ENCODE measurements around the gene KIAA1191. TPM values are rescaled to one million over a fixed set of nuclear protein-coding genes. Genes with fewer than 3 reads are reported as not detected.
A peak's percentile ranks its signal among the peaks of the same experiment; 100 is the strongest.
"Not testable (repeated sequence)": the region's sequence is repeated elsewhere in the genome, so short reads cannot be mapped to it uniquely, and the experiment has no call there.

The KIAA1191 gene, protein sequence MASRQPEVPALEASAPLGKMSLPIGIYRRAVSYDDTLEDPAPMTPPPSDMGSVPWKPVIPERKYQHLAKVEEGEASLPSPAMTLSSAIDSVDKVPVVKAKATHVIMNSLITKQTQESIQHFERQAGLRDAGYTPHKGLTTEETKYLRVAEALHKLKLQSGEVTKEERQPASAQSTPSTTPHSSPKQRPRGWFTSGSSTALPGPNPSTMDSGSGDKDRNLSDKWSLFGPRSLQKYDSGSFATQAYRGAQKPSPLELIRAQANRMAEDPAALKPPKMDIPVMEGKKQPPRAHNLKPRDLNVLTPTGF
- total RNA-seq: 10 to 100 TPM; 35.3 to 40.3 TPM

DNA sequence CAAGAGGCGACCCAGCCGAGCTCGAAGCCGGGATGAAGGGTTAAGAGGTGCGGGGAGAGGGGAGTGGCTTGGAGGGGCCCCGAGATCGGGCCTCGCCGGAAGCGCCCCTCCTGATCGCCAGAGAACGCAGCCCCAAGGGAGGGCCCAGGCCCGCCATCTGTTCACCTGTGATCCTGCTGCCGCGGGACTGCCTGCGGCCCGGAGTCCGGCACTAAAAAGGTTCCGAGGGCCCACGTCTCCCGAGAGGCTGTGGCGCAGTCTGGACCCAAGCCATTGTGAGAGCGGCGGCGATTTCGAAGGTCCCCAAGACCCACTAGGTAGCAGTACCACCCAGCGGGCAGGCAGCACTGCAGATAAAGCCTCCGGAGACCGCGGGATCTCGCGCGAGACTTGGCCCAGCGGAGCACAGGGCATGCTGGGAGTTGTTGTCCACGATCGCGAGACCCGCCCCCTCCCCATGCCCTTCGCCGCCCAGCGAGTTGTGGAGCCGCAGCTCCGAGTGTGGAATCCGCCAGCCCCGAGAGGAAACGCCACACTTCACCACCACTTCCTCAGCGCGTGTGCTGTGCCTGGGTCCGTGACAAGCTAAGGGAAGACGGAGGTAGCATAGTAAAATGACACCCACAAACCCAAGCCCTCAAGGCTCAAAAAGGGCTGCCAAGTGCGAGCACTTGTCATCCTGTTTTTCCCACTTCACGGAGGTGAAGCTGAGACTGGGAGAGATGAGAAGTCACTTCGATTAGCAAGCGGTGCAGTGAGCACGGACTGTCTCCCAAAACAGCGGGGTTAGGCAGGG lies at the start of gene KIAA1191:
KIAA1191 (minus strand) TSS at position 328 of the 796 bp plus-strand sequence. CDS start 2,256 bp downstream, outside the sequence.
- Mint-ChIP-seq H3K4me1 (ENCODE audit: low read depth) (peaks cover 38% of the 10 kb centered on the region), H3K27me3 (no peaks in the 10 kb centered on the region), H3K9me3 (no peaks in the 10 kb centered on the region), H3K4me3 (peak within 1 kb of the TSS; percentile 99), H3K27ac (peak within 1 kb of the TSS; percentile 90), H3K36me3 (peaks cover 15% of the 10 kb centered on the region)
- peak; percentile 97 for DNase-seq
- CTCF ChIA-PET: interaction anchor here (1.1 to 2.5 kb wide), 6 partner anchors 9 to 632 kb away, joined by 3 to 10 read pairs (median 6); partner anchors contain the start of gene CLTB
- intact Hi-C loops (cut with micrococcal nuclease): loop anchor here (1.0 to 5.0 kb wide), 3 partner anchors 27 to 176 kb away; partner anchors contain the start of genes FAF2, HIGD2A, NOP16 and RNF44
- POLR2A ChIA-PET: interaction anchor here (0.7 to 1.5 kb wide), 5 partner anchors 9 to 176 kb away, joined by 3 to 5 read pairs (median 3); partner anchors contain the start of gene CLTB

DNA sequence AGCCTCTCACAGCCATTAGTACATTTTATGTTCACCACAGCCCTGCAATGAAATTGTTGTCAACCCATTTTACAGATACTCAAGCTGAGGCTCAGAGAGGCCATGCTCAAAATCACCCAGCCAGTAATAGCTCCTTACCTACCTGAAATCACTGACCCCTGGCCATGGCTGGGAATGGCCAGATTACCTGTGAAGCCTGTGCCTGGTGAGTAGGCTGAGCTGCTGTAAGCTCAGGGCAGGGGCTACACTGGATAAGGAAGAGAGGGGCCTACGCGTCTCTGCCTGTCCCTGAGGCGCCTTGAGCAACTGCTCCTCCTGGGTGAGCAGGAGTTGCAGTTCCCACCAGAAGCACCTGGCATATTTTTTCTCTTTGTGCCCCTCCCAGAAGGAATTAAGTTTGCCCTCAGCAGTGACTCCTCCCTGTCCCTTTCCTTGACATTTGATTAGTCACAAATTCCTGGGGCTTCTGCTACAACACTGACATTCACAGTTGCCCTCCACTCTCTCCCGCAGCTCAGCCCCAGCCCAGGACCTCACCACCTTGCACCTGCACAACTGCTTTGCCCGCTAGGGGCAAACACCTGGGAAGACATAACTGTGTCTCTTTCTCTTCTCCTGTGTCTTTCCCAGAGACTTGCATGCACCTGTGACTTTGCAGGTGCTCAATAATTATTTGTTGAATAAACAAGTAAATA lies 49.1 kb upstream of the KIAA1191 start:
- intact Hi-C loops (cut with micrococcal nuclease): no loop called here
- Mint-ChIP-seq H3K4me3 (no peak overlapping the region), H3K4me1 (ENCODE audit: low read depth) (peaks cover 31% of the 10 kb centered on the region), H3K27ac (no peak overlapping the region), H3K36me3 (peaks cover 6% of the 10 kb centered on the region), H3K9me3 (no peaks in the 10 kb centered on the region), H3K27me3 (no peaks in the 10 kb centered on the region)
- ChIA-PET CTCF (interaction anchor here (0.6 kb wide), 1 partner anchor 661 kb away, joined by 3 read pairs; no protein-coding TSS in a partner anchor), POLR2A (no interaction called here)
- no peak for DNase-seq

DNA sequence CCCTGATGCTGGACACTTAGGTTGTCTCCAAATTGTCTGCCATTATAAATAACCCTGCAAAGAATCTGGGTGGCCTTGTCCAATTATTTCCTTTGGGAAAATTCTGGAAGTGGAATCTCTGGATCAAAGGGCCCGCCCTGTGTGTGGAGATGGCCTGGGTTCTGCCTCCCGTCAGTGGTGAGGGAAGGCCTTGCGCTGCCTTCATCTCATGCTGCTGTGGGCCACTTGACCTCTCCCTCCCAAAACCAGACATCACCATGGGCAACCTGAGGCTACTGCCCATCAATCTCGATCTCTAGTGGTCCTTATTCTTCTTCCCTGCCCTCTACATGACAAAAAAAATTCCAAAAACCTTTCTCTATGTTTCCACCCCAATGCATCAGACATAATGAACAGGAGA lies 48.2 kb upstream of the KIAA1191 start:
- H3K36me3 Mint-ChIP-seq: peaks cover 6% of the 10 kb centered on the region
- DNase-seq: no peak
- intact Hi-C loops (cut with micrococcal nuclease): no loop called here
- CTCF ChIA-PET: no interaction called here
- no peak overlapping the region for H3K27ac Mint-ChIP-seq
- POLR2A ChIA-PET: no interaction called here
- no peaks in the 10 kb centered on the region for H3K9me3 Mint-ChIP-seq
- H3K27me3 Mint-ChIP-seq: no peaks in the 10 kb centered on the region
- no peak overlapping the region for H3K4me3 Mint-ChIP-seq
- peaks cover 23% of the 10 kb centered on the region for H3K4me1 Mint-ChIP-seq (ENCODE audit: low read depth)

DNA sequence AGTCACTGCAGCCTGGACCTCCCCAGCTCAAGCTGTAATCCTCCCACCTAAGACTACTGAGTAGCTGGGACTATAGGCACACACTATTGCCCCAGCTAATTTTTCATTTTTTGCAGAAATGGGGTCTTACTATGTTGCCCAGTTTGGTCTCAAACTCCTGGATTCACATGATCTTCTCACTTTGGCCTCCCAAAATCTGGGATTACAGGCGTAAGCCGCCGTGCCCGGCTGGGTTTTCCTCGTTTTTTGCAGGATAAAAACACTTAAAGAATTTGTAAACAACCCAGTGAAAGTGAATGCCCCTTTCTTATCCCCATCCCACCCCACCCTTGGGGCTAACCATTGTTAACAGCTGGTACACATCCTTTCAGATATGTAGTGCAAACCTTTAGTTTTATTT lies 47.0 kb upstream of the KIAA1191 start:
- Mint-ChIP-seq H3K36me3 (peaks cover 6% of the 10 kb centered on the region), H3K4me1 (ENCODE audit: low read depth) (peaks cover 11% of the 10 kb centered on the region), H3K27ac (no peak overlapping the region), H3K27me3 (no peaks in the 10 kb centered on the region), H3K4me3 (no peak overlapping the region), H3K9me3 (no peaks in the 10 kb centered on the region)
- intact Hi-C loops (cut with micrococcal nuclease): no loop called here
- CTCF ChIA-PET: interaction anchor here (1.2 kb wide), 1 partner anchor 39 kb away, joined by 3 read pairs; the partner anchor contains the start of gene FAF2
- no peak for DNase-seq
- POLR2A ChIA-PET: no interaction called here

DNA sequence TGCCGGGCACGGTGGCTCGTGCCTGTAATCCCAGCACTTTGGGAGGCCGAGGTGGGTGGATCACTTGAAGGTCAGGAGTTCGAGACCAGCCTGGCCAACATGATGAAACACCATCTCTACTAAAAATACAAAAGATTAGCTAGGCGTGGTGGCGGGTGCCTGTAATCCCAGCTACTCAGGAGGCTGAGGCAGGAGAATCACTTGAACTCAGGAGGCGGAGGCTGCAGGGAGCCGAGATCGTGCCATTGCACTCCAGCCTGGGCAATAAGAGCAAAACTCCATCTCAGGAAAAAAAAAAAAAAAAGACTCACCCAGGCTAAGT lies 46.6 kb upstream of the KIAA1191 start:
- DNase-seq; H3K27me3 Mint-ChIP-seq; H3K9me3 Mint-ChIP-seq; H3K4me3 Mint-ChIP-seq; H3K27ac Mint-ChIP-seq; intact Hi-C loops (cut with micrococcal nuclease); H3K36me3 Mint-ChIP-seq; H3K4me1 Mint-ChIP-seq (ENCODE audit: low read depth): not testable (repeated sequence)
- ChIA-PET POLR2A (interaction anchor here (0.6 kb wide), 1 partner anchor 135 kb away, joined by 3 read pairs; no protein-coding TSS in a partner anchor), CTCF (interaction anchor here (1.2 kb wide), 1 partner anchor 40 kb away, joined by 3 read pairs; the partner anchor contains the start of gene FAF2)

DNA sequence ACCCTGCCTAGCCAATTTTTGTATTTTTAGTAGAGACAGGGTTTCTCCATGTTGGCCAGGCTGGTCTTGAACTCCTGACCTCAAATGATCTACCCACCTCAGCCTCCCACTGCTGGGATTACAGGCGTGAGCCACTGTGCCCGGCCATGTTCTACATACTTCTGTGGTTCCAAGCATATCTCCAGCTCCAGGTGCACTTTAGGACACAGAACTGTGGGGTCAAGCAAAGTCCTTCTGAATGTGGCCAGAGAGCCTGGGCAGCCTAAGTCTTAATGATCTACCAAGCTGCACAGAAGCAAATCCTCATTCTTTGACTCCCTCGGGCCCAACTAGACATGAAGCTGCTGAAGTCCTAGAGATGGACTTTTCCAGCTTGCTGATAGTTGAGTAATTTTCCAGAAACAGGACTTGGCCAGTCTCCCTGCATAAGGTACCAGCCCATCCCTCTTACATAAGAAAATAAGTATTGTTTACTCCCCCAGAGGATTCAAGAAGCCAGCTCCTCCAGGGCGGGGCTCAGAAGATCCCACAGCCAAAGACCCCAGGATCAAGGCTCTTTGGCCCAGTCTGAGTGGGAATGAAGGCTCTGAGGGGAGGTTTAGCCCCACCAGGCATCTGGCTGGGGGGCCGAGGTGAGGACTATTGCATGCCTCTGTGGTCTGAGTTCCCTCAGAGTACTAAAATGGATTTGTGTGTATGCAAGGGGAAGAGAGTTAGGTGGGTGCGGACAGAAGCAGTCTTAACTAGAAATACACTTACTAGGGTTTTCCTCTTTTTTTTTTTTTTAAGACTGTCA lies 46.1 kb upstream of the KIAA1191 start:
- intact Hi-C loops (cut with micrococcal nuclease): no loop called here
- peaks cover 6% of the 10 kb centered on the region for H3K36me3 Mint-ChIP-seq
- no peaks in the 10 kb centered on the region for H3K27me3 Mint-ChIP-seq
- H3K27ac Mint-ChIP-seq: no peak overlapping the region
- ChIA-PET CTCF (interaction anchor here (0.8 to 1.2 kb wide), 2 partner anchors 40 to 135 kb away, joined by 3 read pairs; partner anchors contain the start of gene FAF2), POLR2A (interaction anchor here (0.6 kb wide), 1 partner anchor 135 kb away, joined by 3 read pairs; no protein-coding TSS in a partner anchor)
- H3K4me1 Mint-ChIP-seq (ENCODE audit: low read depth): peaks cover 7% of the 10 kb centered on the region
- no peaks in the 10 kb centered on the region for H3K9me3 Mint-ChIP-seq
- no peak for DNase-seq
- H3K4me3 Mint-ChIP-seq: no peak overlapping the region

DNA sequence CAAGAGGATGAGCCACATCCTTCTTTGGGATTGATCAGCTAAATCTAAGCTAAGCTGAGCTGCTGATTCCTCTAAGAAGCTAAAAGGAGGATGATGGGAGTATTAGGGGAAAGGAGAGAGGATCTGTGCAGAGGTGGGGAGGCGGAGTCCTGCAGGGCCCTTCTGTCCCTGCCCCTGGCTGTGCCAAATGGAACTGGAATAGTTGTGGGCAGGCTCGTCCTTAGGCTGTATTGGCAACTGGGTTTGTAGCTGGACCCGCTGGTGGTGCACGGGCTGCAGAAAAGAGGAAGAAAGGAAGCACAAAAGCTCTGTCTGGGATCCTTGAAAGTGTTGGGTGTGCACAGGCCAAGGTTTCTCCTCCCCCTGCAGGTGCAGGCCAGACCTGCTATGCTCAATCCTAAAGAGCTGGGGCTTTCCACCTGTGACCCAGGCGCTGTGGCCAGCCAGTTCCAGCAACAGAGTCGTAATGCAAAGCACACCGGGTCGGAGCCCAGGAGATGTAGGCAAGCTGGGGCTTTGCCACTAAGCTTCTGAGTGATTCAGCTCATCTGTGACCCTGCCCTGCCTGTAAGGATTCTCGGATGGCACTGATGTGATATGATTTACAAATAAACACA lies 45.0 kb upstream of the KIAA1191 start:
- H3K36me3 Mint-ChIP-seq: peaks cover 6% of the 10 kb centered on the region
- DNase-seq: no peak
- no peaks in the 10 kb centered on the region for H3K27me3 Mint-ChIP-seq
- intact Hi-C loops (cut with micrococcal nuclease): no loop called here
- ChIA-PET CTCF (interaction anchor here (0.8 to 1.2 kb wide), 2 partner anchors 9 to 136 kb away, joined by 3 to 4 read pairs; no protein-coding TSS in a partner anchor), POLR2A (interaction anchor here (0.6 kb wide), 1 partner anchor 41 kb away, joined by 3 read pairs; no protein-coding TSS in a partner anchor)
- H3K27ac Mint-ChIP-seq: no peak overlapping the region
- H3K4me1 Mint-ChIP-seq (ENCODE audit: low read depth): peaks cover 5% of the 10 kb centered on the region
- H3K9me3 Mint-ChIP-seq: no peaks in the 10 kb centered on the region
- H3K4me3 Mint-ChIP-seq: no peak overlapping the region

DNA sequence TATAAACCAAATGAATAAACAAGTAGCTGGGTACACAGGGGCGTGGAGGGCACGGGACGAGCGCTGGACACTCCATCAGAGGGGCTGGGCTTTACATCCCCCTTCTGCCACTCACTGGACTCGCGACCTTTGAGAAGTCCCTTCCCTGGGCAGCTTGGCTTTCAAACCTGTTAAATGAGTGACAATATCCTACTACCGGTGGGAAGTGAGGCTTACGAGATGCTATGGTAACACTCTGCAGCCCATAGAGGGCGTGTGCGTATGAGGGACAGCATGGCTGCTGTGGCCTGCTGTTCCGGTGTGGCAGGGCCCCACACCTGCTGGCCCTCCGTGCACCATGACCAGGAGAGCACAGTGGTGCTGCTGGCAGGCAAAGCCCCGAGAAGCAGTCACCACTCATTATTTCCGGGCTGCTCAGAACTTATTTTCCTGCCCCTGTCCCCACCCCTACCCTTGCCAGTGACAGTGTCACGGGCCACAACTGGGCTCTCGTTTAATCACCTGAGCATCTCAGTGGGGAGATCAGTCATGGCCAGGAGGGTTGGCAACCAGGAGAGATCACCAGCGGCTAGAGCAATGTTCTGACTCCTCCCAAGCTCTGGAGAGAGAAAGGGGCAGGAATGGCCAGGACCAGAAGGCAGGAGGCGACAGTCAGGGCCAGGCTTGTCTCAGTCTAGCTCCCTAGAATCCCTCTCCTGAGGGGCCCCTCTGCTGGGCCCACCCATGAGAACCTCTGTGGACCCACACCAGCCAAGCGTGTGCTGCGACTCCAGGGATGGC lies 44.3 kb upstream of the KIAA1191 start:
- no peaks in the 10 kb centered on the region for H3K4me1 Mint-ChIP-seq (ENCODE audit: low read depth)
- intact Hi-C loops (cut with micrococcal nuclease): no loop called here
- DNase-seq: no peak
- H3K9me3 Mint-ChIP-seq: no peaks in the 10 kb centered on the region
- H3K27me3 Mint-ChIP-seq: no peaks in the 10 kb centered on the region
- CTCF ChIA-PET: interaction anchor here (1.2 kb wide), 1 partner anchor 10 kb away, joined by 4 read pairs; no protein-coding TSS in a partner anchor
- POLR2A ChIA-PET: no interaction called here
- no peak overlapping the region for H3K27ac Mint-ChIP-seq
- H3K36me3 Mint-ChIP-seq: peaks cover 6% of the 10 kb centered on the region
- H3K4me3 Mint-ChIP-seq: no peak overlapping the region

DNA sequence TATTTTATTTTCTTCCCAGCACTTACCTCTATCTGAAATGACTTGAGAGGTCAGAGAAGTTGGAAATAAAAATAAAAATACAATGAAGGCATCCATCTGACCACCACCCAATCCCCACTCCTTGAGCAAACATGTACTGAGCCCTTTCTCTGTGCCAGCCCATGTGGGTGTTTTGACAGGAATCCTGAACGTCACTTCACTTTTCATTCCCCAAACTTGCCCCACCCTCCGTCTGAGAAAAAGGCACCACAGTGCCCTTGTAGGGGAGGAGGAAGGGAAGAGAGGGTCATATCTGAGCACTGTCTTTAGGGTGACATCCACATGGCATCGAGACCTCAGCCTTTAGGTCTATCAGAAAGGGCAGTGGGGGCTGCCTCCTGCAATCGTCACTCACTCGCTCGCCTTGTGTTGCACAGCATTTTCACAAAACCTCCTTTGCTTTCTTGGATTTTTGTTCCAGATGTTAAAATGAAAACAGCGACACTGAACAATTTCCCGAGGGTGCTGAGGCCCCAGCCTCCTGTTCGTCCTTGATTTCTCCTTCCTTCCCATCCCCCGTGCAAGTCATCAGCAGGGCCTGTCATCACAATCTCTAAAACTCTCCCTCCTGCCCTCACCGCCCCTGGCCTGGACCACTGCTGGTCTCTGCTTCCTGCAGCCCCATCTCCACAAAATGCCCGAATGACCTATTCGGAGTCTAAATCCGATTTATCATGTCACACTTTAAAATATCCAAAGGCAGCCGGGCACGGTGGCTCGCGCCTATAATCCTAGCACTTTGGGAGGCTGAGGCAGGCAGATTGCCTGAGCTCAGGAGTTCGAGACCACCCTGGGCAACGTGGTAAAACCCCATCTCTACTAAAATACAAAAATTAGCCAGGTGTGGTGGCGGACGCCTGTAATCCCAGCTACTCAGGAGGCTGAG lies 40.0 kb upstream of the KIAA1191 start:
- Mint-ChIP-seq H3K4me1 (ENCODE audit: low read depth) (no peaks in the 10 kb centered on the region), H3K36me3 (peaks cover 3% of the 10 kb centered on the region), H3K4me3 (no peak overlapping the region), H3K9me3 (no peaks in the 10 kb centered on the region), H3K27me3 (no peaks in the 10 kb centered on the region), H3K27ac (no peak overlapping the region)
- CTCF ChIA-PET: no interaction called here
- no peak for DNase-seq
- POLR2A ChIA-PET: no interaction called here
- intact Hi-C loops (cut with micrococcal nuclease): no loop called here
